Retina (tissue), 1 donor: ENCODE results near the gene FAT2.
"Not testable (repeated sequence)": the region's sequence is repeated elsewhere in the genome, so short reads cannot be mapped to it uniquely, and the experiment has no call there.

Experiments
- DNase-seq: peaks from one replicate; pipeline ENCODE4 v3.0.0-alpha.2; 2016

FAT2 gene

DNA sequence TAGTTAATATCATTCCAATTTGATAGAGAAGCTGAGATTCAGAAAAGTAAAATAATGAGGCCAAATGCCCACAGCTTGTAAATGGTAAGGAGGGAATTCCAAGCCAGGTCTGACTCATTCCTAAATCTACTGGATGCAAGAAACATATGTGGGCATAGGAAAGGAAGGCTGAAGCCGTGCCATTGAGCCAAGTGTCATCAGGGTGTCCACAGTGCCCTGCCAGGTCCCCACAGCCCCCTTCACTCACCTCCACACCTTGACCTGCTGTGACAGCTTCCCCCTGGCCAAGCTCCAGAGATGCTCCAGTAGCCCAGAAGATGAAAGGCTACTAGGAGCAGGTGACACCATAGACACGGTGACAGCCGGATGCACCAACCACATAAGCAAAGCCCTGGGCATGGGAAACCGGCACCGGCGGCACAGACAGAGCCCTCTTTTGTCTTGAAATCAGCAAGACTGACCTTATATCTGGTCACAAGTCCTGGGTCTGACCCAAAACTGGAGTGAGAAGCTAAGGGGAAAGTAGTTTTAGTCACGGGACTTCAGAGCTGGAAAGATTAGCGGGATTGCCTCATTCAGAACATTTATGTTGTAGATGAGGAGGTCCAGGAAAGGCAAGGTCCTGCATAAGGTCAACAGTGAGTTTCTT lies 20.1 kb upstream of the FAT2 start:
- DNase-seq: no peak

DNA sequence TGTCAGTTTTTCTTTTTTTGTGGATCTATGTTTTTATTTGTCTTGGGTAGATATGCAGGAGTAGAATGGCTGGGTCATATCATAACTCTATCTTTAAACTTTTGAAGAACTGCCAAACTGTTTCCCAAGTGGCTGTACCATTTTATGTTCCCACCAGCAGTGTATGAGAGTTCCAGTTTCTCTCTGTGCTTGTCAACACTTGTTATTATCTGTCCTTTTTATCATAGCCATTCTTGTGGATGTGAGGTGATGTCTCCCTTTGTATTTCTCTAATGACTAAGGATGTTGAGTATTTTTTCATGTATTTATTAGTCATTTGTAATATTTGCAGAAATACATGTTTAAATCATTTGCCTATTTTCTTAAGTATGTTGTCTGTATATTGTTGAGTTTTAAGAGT lies 17.4 kb upstream of the FAT2 start:
- no peak for DNase-seq

DNA sequence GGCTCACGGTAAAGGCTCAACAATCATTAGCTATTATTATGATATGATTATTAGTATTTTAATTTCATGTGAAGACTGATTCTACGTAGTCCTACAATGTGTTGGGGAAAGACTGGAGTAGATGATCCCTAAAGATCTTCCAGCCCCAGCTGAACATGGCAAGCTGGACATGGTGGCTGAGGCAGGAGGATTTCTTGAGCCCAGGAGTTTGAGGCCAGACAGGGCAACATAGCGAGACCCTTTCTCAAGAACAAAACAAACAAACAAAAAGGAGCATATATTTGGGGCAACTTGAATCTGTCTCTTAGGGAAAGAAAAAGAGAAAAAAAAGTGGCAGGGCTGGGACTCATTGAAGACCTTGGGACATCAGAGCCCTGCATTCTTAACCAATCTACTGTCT lies 16.2 kb upstream of the FAT2 start:
- no peak for DNase-seq

DNA sequence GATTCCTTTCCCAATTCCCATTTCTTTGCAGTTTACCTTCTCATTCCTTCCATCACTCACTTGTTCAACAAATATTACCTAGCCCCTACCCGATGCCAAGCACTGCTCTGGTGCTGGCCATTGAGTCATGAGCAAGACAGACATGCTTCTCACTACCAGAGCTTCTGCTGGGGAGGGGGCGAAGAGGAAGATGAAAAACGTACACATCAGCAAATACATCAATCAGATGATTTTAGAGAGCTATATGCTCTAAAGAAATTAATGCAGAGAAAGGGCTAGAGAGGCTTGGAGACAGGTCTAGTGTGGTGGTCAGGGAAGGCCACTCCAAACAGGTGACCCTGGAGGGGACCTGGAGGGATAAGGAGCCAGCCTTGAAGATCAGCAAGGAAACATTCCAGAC lies 14.4 kb upstream of the FAT2 start:
- DNase-seq: no peak

DNA sequence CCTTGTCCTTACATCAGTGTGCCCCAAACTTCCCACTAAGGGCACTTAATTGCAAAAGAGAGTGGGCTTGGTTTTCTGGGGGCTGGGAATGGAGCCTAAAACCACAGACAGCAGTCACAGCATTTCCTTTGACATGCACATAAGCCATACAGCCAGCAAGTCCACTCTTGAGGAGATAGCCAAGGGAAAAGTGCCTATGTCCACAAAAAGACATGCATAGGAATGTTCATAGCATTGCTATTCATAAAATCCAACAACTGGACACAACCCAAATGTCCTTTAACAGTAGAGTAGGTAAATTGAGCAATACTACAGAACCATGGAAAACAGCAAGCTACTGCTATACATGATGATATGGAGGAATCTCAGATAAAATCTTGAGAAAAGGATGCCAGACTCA lies 11.7 kb upstream of the FAT2 start:
- DNase-seq: no peak

DNA sequence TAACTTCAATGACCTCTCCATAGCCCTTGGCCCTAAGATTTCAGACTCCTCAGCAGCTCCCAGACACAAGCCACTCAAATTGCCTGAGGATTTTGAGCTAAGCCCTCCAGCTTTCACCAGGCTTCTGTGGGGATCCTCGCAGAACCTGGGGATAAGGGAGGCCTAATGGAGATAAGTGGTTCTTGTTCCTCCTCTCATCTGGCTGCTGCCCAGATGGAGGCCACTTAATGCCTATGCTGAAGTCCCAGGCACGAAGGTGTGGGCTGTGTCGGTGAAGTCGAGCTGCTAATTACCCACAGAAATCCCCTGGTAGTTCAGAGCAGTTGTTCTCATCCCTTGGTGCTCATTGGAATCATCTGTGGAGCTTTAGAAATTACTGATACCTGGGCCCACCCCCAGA lies 10.3 kb upstream of the FAT2 start:
- no peak for DNase-seq

DNA sequence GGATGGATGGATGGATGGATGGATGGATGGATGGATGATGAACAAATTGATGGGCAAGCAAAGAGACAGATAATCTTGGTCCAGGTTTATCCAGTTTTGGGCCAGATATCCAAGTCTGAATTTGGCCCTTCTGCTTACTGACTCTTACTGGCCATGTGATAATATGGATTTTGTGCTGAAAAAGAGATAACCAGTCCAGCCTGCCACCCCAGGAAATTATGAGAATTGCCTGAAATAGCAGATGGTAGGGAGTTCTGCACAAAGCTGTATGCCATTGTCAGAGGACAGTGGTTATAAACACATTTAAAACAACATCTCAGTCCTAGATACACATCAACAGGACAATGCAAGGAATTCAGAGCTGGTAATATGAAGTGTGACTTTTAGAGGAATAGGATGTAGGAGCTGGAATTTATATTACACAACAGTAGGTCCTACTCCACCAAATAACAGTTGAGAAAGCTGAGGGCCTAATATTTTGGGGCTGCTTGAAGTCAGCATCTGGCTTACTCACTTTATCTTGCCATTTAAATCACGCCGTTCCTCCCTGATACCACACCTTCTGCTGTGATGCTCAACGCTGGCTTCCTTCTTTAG lies 9.0 kb upstream of the FAT2 start:
- no peak for DNase-seq

DNA sequence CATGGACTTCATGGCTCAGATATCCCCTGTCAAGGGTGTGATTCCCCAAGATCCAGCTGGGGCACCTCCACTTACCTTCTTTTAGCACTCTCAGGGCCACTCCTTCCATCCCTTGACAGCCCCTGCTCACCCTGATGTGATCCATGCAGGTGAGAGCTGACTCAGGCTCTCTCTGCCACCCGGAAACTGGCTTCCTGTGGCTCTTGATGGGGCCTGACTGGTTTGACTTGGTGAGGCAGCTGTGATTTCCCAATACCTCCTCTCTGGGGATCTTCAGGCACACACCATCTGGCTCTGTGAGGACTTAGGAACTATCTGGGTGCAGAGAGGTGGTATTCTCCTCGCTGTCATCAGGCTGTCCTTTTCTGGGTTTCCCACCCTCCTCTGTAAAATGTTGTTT lies 7.9 kb upstream of the FAT2 start:
- no peak for DNase-seq

DNA sequence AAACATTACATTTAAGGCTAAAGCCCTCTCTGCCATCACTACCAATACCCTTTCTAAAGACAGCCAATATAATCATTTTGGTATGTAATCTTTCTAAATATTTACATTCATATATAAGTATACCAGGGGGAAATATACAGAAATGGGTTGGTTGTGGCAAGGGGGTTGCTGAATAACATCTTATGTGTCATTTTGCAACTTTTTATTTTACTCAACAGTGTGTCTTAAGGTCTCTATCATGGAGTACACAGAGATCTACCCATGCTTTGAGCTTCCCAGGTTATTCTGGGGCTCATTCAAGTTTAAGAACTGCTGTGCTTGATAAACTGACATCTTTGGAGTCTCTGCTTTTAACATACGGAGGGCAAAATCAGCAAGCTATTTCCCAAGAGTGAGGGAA lies 7.4 kb upstream of the FAT2 start:
- DNase-seq: no peak

DNA sequence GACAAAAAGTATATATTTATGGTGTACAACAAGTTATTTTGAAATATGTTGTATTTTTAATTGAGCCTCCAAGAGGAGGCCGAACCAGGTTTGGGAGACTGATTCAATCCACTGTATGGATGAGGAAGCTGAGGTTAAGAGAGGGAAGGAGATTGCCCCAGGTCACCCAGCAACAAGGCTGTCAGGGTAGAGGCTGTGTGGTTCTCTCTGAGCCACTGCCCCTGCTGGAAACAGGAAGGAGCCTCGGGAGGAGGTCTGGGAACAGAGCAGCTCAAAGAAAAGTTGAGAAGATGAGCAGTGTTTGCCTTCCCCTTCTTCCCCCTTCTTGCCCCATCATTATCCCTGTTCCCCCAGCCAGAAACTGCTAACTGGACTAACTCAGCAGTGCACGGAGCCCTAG lies 6.6 kb upstream of the FAT2 start:
- no peak for DNase-seq

DNA sequence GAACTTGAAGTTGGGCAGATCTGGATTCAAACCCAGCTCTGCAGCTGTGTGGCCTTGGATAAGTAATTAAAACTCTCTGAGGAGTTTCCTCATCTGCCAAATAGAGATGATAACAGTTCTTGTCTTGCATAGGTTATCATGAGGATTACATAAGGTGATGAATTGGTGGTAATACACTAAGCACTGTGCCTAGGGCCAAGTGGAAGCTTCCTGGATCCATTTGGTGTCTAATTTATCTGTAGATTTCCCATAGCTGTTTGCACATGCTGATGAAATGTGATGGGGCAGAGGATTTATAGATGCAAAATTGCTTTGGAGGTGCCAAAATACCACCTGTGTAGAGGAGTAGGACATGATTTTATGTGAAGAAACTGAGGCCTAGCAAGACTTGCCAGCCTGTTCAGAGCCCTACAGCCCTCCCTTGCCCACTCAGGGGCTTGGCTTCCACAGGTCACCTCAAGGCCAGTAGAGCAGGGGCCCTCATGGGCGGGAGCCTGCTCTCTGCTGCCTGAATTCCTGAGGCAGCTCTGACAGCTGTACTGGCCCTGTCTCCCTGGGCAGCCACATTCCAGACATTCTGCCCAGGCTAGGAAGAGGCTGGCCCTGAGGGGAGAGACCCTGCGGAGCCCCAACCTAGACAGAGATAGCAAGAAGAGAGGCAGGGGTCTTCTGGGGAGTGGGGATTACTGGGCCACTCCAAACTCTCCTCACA lies 5.9 kb upstream of the FAT2 start:
- peak; percentile 67 for DNase-seq

DNA sequence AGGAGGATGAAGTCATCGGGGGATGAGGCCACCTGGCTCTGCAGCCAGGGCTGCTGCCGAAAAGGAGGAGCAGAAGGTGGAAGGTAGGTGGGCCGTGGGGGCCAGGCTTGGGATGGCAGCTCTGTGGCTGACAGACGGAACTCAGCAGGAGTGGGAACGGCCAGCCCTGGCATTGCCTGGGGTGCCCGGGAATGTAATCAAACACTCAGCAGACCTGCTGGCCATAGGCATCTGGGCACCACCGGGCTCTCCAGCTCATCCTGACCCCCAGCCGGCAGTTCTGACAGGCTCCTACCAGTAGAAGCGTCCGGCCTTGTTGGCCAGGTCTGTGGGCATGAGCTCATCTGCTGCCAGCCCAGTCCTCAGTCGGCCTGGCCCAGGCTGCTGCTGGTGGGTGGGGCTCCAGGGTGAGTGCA lies 4.3 kb upstream of the FAT2 start:
- no peak for DNase-seq

DNA sequence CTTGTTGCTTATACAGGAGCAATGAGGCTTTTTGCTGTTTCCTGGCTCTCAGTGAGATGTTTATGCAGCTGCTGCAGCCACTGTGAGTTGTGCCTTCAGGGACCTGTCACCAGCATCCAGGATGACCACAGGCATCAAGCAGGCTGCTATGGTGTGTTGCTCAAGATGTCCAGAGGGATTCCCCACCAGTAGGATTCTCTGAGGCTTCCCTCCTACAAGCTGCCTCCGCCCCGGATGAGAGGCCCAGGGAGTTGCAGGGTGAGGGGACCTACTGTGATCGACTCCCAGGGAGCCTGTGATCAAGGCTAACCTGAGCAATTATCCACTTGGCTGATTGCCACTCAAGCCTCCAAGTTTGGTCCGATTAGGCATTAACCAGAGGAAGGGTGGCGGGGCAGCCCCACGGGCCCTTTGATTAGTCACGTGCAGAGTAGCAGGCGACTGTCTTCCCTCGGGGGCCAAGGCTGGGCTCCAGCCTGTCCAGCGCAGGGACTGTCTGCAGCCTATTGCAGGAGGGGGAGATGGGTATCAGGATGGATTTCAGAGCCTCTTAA lies 1.8 kb upstream of the FAT2 start:
- peak; percentile 57 for DNase-seq

DNA sequence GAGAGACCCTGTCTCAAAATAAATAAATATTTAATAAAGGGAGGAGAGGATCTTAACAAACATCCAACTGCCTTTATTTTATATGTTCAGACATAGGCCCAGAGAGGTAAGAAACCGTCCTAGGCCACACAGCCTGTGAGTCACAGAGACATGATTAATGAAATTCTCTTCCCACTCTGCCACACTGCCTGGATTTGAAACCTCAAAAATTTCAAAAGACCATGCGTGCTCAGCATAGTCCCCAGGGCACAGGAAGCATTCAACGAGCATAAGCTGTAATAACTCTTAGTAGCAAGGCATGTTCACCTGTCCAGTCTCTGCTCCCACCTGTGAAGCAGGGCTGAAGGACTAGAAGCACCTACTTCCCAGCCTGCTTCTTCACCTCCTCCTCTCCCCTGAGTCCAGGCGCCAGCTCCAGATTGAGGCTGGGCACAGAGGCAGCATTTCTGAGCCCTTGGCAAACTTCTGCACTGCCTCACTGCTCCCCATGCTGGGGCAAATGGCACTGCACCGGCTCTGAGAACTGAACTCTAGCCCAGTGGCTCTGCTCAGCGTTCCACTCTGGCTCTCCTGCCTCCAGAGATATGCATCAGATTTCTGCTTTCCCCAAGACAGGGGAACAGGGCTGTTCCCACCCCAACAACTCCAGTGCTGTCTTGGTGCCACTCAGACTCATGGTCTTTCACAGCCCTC lies 1.1 kb downstream of the FAT2 start:
- no peak for DNase-seq

DNA sequence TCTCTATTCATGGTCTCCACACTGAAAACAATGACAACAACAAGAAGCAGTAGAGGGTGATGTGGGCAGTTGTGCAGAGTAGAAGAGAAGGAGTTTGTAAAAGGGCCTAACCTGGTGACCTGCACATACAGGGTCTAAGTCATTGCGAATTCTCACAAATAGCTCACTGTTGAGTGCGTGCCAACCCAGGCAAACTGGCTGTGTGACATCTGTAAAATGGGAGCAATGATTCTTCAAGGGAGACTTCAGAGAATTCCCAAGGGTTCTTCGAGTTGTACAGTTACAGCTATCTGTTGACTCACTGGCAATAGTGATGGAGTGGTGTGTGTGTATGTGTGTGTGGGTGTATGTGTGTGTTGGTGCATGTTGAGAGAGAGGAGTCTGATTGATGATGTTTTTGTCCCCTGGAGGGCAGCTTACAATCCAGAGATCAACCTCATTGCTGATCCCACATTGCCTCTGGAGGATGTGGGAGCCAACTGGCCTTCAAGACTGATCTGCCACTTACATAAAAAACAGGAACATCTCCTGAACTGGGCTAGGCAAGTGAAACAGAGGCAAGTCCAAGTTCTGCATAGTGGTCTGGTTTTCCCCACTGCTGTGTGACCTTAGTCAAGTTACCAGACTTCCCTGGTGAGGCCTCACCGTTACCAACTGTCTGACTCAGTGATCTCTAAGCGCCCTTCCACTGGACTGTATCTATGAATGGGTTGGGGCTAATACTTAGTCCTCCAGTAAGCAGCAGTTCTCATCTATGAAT lies 3.2 kb downstream of the FAT2 start:
- DNase-seq: no peak

DNA sequence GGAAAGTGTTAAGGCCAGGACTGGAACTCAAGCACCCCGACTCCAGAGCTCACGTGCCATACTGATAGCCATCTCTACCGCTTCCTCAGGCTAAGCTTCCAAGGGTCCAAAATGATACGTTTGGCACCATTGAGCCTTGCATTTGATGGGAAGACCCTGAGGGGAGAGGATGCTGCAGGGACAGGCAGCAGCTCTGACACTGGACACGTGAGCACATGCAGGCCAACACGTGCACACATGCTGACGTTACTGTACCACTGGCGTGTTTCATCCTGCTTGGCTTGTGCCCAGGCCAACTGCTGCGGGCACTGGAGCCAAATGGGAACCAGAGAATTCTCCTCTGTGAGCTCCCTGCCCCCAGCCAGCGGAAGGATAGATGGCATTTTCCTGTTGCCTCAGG lies 5.2 kb downstream of the FAT2 start:
- no peak for DNase-seq

DNA sequence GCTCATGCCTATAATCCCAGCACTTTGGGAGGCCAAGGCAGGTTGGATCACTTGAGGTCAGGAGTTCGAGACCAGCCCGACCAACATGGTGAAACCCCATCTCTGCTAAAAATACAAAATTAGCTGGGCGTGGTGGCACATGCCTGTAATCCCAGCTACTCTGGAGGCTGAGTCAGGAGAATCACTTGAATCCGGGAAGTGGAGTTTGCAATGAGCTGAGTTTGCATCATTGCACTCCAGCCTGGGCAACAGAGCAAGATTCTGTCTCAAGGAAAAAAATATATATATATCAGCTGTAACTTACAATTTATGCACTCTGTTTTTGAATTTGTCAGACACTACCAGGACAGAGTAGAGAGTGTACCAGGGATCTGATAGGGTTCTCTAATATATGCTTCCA lies 5.8 kb downstream of the FAT2 start:
- DNase-seq: not testable (repeated sequence)

DNA sequence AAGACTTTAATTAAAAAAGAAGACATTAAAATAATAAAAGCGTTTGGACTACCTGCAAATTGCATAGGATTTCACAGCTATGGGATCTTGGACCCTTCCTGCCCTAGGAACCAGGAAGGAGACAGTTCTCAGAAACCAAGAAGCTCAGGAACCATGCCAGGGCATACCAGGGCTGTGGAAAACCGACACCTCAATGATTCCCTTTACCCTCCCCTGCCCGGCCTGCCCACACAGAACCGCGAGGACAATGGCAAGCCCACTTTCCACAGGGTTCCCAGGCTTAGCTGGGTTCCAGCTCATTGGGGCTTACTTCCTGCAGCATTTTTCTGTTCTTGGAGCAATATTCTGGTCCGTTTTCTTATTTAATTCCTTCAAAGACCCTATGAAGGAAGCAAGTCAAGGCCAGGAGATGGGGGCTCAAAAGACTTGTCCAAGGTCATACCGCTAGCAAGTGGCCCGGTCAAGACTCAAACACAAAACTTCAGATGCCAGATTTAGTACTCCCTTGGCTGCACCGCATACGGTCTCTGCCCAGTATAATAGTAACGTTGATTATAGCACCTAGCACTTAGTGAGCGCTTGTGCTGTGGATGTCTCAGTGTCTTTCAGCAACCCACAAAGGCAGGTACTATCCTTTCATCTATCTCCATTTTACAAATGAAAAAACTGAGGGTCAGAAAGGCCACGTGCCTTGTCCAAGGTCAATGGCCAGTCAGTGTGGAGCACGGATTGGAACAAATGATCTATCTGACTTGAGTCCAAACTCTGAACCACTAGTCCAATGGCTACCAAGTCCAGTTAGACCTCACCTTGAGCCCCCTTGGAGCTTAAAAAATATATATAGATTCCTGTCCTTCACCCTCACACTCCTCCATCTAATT lies 6.8 kb downstream of the FAT2 start:
- no peak for DNase-seq

DNA sequence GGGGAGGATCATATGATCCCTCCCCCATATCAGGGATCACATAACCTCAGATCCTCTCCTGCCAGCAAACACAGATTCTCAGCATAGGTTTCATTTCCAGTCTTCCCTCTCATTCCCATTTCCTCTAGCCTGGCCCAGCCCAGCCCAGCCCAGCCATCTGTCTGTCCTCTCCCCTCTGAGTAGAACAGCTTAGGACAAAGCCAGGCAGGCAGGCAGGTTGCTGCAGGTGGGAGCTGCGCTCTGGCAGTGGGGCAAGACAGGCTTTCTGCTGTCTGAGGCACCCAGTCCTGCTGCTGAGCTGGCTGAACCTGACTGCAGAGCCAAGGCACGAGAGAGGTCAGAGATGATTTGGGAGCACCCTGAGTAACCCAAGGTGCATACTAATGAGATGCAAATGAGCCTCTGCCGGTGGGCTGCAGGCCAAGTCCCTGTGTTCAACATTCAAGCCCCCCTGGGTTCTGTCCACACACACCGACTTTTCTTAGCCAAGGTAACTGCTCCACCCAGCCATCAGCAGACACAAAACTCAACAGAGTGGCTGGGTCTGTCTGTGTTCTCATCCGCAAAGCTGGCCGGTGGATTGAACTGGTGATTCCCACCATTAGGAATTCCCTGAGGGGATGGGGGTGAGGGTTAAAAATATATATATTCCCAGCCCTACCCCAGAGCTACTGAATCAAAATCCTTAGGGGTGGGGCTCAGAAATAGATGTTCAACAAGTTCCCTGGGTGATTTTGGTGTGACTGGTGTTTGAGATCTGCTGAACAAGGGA lies 9.1 kb downstream of the FAT2 start:
- DNase-seq: no peak

DNA sequence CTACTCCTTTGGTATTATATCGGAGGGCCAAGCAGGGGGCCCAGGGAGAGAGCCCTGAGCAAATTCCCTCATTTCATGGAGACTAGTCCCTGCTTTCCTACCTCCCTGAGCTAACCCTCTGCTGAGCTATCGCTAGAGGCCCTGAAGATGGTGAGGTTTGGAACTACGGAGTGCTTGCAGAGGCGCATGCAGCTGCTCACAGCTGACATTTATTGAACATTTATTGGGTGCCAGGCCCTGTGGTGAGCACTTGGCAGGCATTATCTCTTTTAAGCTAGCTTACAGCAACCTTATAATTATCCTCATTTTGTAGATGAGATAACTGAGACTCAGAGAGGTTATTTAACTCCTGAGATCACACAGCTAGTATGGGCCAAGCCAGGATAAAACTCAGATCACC lies 9.8 kb downstream of the FAT2 start:
- DNase-seq: no peak

DNA sequence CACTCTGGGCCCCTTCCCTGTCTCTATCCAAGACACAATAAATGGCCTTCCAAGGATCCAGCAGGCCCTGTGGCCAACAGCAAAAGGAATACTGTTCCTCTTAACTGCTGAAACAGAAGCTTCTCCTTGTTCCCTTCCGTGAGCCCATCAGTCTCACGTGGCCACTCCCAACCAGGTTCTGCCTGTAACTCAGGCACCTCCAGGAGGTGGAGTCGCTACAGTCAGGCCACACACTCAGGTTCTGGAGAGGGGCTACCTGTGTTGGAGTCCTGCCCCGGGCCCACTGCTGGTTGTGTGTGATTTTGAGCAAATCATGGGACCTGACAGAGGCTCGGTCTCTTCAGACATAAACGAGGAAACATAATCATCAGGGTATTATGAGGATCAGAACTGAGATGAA lies 10.3 kb downstream of the FAT2 start:
- no peak for DNase-seq
